Stimulated activated CD4-positive, alpha-beta T cell treated with anti-CD3 and anti-CD28 coated beads, TNF-alpha, amount 100 ng/mL, for 24 hours (primary cell): Measurements from ENCODE around the gene CLEC6A.
"Not testable (repeated sequence)": the region's sequence is repeated elsewhere in the genome, so short reads cannot be mapped to it uniquely, and the experiment has no call there.

Experiments used
- DNase-seq, 3 experiments: peaks; one replicate each; pipeline ENCODE4 v3.0.0-alpha.2; 2020; ENCODE audit warnings: low read depth in 3 of 3

The CLEC6A gene

GRCh38 chr12:8495671-8496070, 39.9 kb downstream of the CLEC6A start:
- not testable (repeated sequence) for DNase-seq

- not testable (repeated sequence) for DNase-seq
Measured at GRCh38 chr12:8496074-8496473, 40.3 kb downstream of the CLEC6A start.

GRCh38 chr12:8499616-8500015, 43.9 kb downstream of the CLEC6A start:
- no peak for DNase-seq

- no peak for DNase-seq
Measured at GRCh38 chr12:8501720-8502119, 46.0 kb downstream of the CLEC6A start.

- DNase-seq = no peak
Measured at GRCh38 chr12:8504351-8504750, 48.6 kb downstream of the CLEC6A start.

GRCh38 chr12:8507596-8507995, 51.8 kb downstream of the CLEC6A start:
- no peak for DNase-seq

GRCh38 chr12:8508223-8508622, 52.5 kb downstream of the CLEC6A start:
- no peak for DNase-seq

- no peak for DNase-seq
Measured at GRCh38 chr12:8508910-8509841, 53.4 kb downstream of the CLEC6A start.

GRCh38 chr12:8513256-8513655, 57.5 kb downstream of the CLEC6A start, which contains the start of gene CLEC4D:
Gene CLEC4D (plus strand): TSS chr12:8513503. CDS start chr12:8513733, 230 bp downstream.
- no peak for DNase-seq

- DNase-seq = no peak
Measured at GRCh38 chr12:8517971-8518370, 62.2 kb downstream of the CLEC6A start.

GRCh38 chr12:8519171-8519570, 63.4 kb downstream of the CLEC6A start:
- no peak for DNase-seq

GRCh38 chr12:8527250-8528130, 71.7 kb downstream of the CLEC6A start:
- no peak for DNase-seq
